H9 (cell line): ENCODE data around the gene AP3D1. TPM values are rescaled to one million over a fixed set of nuclear protein-coding genes. Genes with fewer than 3 reads are reported as not detected.

Source experiments
- DNase-seq: peaks from one replicate; pipeline ENCODE4 v3.0.0-alpha.2; 2017
- H2AFZ ChIP-seq: one replicate; pipeline ENCODE4 v1.6.1; 2013; ENCODE audit warnings: mild to moderate bottlenecking, low read length, control low read depth, moderate library complexity
- H2AK5ac ChIP-seq: 2 replicates; pipeline ENCODE4 v1.6.1; 2013; ENCODE audit warnings: low read length, control low read depth, mixed read lengths; ENCODE audit not compliant: insufficient read length
- H2BK120ac ChIP-seq: one replicate; pipeline ENCODE4 v1.6.1; 2013; ENCODE audit warnings: low read depth, mild to moderate bottlenecking, low read length, control low read depth, inconsistent platforms; ENCODE audit not compliant: poor library complexity, severe bottlenecking
- H2BK12ac ChIP-seq: 2 replicates; pipeline ENCODE4 v1.6.1; 2013; ENCODE audit warnings: low read length, control low read depth, mixed read lengths, low read depth; ENCODE audit not compliant: insufficient read length
- H2BK15ac ChIP-seq: 2 replicates; pipeline ENCODE4 v1.6.1; 2013; ENCODE audit warnings: low read depth, low read length, control low read depth
- H2BK20ac ChIP-seq: one replicate; pipeline ENCODE4 v1.6.1; 2013; ENCODE audit warnings: low read depth, mild to moderate bottlenecking, low read length, control low read depth, inconsistent platforms; ENCODE audit not compliant: poor library complexity, severe bottlenecking
- H2BK5ac ChIP-seq: 2 replicates; pipeline ENCODE4 v1.6.1; 2013; ENCODE audit warnings: low read length, control low read depth, mixed read lengths; ENCODE audit not compliant: insufficient read length
- H3K14ac ChIP-seq: 2 replicates; pipeline ENCODE4 v1.6.1; 2013; ENCODE audit warnings: low read length, control low read depth; ENCODE audit not compliant: insufficient read depth
- H3K18ac ChIP-seq: 2 replicates; pipeline ENCODE4 v1.6.1; 2013; ENCODE audit warnings: low read depth, mild to moderate bottlenecking, mixed read lengths, low read length, control low read depth; ENCODE audit not compliant: insufficient read length
- H3K23ac ChIP-seq: 2 replicates; pipeline ENCODE4 v1.6.1; 2013; ENCODE audit warnings: low read length, control low read depth, mixed read lengths, low read depth; ENCODE audit not compliant: insufficient read length
- H3K23me2 ChIP-seq: 2 replicates; pipeline ENCODE4 v1.6.1; 2013; ENCODE audit warnings: low read depth, mild to moderate bottlenecking, mixed read lengths, low read length, control low read depth; ENCODE audit not compliant: insufficient read length, poor library complexity, severe bottlenecking
- H3K27ac ChIP-seq: 2 replicates; pipeline ENCODE4 v1.5.1; 2013; ENCODE audit warnings: low read length, control low read depth, mixed read lengths, low read depth; ENCODE audit not compliant: insufficient read length
- H3K27me3 ChIP-seq: 2 replicates; pipeline ENCODE4 v1.6.1; 2013; ENCODE audit warnings: low read length, control low read depth, inconsistent platforms; ENCODE audit not compliant: insufficient read depth
- H3K4ac ChIP-seq: 2 replicates; pipeline ENCODE4 v1.6.1; 2013; ENCODE audit warnings: low read depth, mild to moderate bottlenecking, control low read depth, inconsistent platforms, low read length, moderate library complexity
- H3K4me1 ChIP-seq: 2 replicates; pipeline ENCODE4 v1.6.1; 2013; ENCODE audit warnings: low read length, control low read depth, inconsistent platforms; ENCODE audit not compliant: insufficient read depth
- H3K4me2 ChIP-seq: 2 replicates; pipeline ENCODE4 v1.6.1; 2013; ENCODE audit warnings: low read length, control low read depth, mixed read lengths; ENCODE audit not compliant: insufficient read length, insufficient read depth
- H3K56ac ChIP-seq: 2 replicates; pipeline ENCODE4 v1.6.1; 2013; ENCODE audit warnings: low read depth, mild to moderate bottlenecking, mixed read lengths, low read length, control low read depth; ENCODE audit not compliant: insufficient read length
- H3K79me1 ChIP-seq: 2 replicates; pipeline ENCODE4 v1.6.1; 2013; ENCODE audit warnings: low read depth, mild to moderate bottlenecking, moderate library complexity, low read length, control low read depth, inconsistent platforms; ENCODE audit not compliant: insufficient read depth, poor library complexity, severe bottlenecking
- H3K79me2 ChIP-seq: 2 replicates; pipeline ENCODE4 v1.6.1; 2013; ENCODE audit warnings: low read length, control low read depth, inconsistent platforms; ENCODE audit not compliant: insufficient read depth
- H3K9ac ChIP-seq: 2 replicates; pipeline ENCODE4 v1.6.1; 2013; ENCODE audit warnings: low read length, control low read depth, mixed read lengths; ENCODE audit not compliant: insufficient read length; ENCODE audit errors: extremely low read depth
- H3K9me3 ChIP-seq: one replicate; pipeline ENCODE4 v1.6.1; 2013; ENCODE audit warnings: low read depth, low read length, inconsistent platforms; ENCODE audit not compliant: control insufficient read depth
- H3T11ph ChIP-seq: one replicate; pipeline ENCODE4 v1.6.1; 2013; ENCODE audit warnings: mild to moderate bottlenecking, low read length, control low read depth, inconsistent platforms
- H4K20me1 ChIP-seq: one replicate; pipeline ENCODE4 v1.6.1; 2013; ENCODE audit not compliant: control insufficient read depth, insufficient read length, insufficient read depth
- H4K5ac ChIP-seq: 2 replicates; pipeline ENCODE4 v1.6.1; 2013; ENCODE audit warnings: low read depth, mild to moderate bottlenecking, mixed read lengths, low read length, control low read depth; ENCODE audit not compliant: insufficient read length
- H4K8ac ChIP-seq: replicated peaks from 2 replicates; pipeline ENCODE4 v1.6.1; 2013; ENCODE audit warnings: low read length, control low read depth, mixed read lengths, low read depth; ENCODE audit not compliant: insufficient read length
- H4K91ac ChIP-seq: 2 replicates; pipeline ENCODE4 v1.6.1; 2013; ENCODE audit warnings: low read depth, mild to moderate bottlenecking, moderate library complexity, mixed read lengths, low read length, control low read depth; ENCODE audit not compliant: insufficient read length
- H3K27ac Mint-ChIP-seq, 3 experiments: 2 replicates in 2 of 3; 3 replicates in 1 of 3; pipeline ENCODE4 v1.8.0; 2020 to 2021; ENCODE audit warnings: mixed read lengths in 3 of 3, mild to moderate bottlenecking in 1 of 3, moderate library complexity in 1 of 3
- H3K27me3 Mint-ChIP-seq: 2 replicates; pipeline ENCODE4 v1.8.0; 2021; ENCODE audit warnings: low read depth, mild to moderate bottlenecking, moderate library complexity, mixed read lengths
- H3K36me3 Mint-ChIP-seq, 3 experiments: 2 replicates in 2 of 3; 3 replicates in 1 of 3; pipeline ENCODE4 v1.8.0; 2020 to 2021; ENCODE audit warnings: low read depth in 3 of 3, mixed read lengths in 3 of 3; ENCODE audit not compliant: insufficient read depth in 1 of 3
- H3K4me1 Mint-ChIP-seq, 2 experiments: 2 replicates each; pipeline ENCODE4 v1.8.0; 2020; ENCODE audit warnings: mixed read lengths in 2 of 2
- H3K4me3 Mint-ChIP-seq, 2 experiments: 2 replicates in 1 of 2; 3 replicates in 1 of 2; pipeline ENCODE4 v1.8.0; 2020 to 2021; ENCODE audit warnings: mild to moderate bottlenecking in 2 of 2, mixed read lengths in 2 of 2, moderate library complexity in 1 of 2
- H3K9me3 Mint-ChIP-seq, 2 experiments: 2 replicates in 1 of 2; 3 replicates in 1 of 2; pipeline ENCODE4 v1.8.0; 2020; ENCODE audit warnings: mild to moderate bottlenecking in 2 of 2, mixed read lengths in 2 of 2, moderate library complexity in 1 of 2
- CTCF ChIP-seq: fragments of 200-600 bp; sonication (generic); conservative IDR thresholded peaks from 3 replicates; pipeline ENCODE4 v1.8.0; 2021; ENCODE audit warnings: antibody characterized with exemption, mild to moderate bottlenecking
- WGBS: extraction: QIAGEN DNeasy Blood & Tissue Kit; methylation state at CpG from one replicate; pipeline ENCODE4 v1.1.7; 2013; ENCODE audit warnings: missing lambda C conversion rate, low lambda C conversion rate, mixed read lengths; ENCODE audit not compliant: insufficient read length; ENCODE audit errors: extremely low coverage; 5-methylcytosine and 5-hydroxymethylcytosine counted together
- total RNA-seq: library from RNA; stranded (reverse); gene quantifications from 2 replicates; pipeline ENCODE4 v1.2.1, GENCODE V29; 2021

Gene AP3D1
- total RNA-seq, 1 experiment from 2014 or later: 142 TPM

- Histone ChIP-seq H3K9ac (no peak overlapping the region), H3K9me3 (no peaks in the 10 kb centered on the region), H3K27me3 (no peaks in the 10 kb centered on the region), H3K56ac (no peak overlapping the region), H3K18ac (no peak overlapping the region), H3K4me1 (no peaks in the 10 kb centered on the region), H3K23me2 (peaks cover 10% of the 10 kb centered on the region), H4K91ac (no peak overlapping the region), H2BK120ac (no peak overlapping the region), H4K8ac (no peak overlapping the region), H2AK5ac (no peak overlapping the region), H3K79me1 (no peaks in the 10 kb centered on the region), H3K4me2 (no peak overlapping the region), H3K27ac (no peak overlapping the region), H3K14ac (no peak overlapping the region), H3K79me2 (no peaks in the 10 kb centered on the region), H2AFZ (no peak overlapping the region), H3K4ac (no peak overlapping the region), H2BK20ac (no peak overlapping the region), H3K23ac (no peak overlapping the region), H2BK15ac (no peak overlapping the region), H2BK5ac (no peak overlapping the region), H4K20me1 (no peaks in the 10 kb centered on the region), H2BK12ac (no peak overlapping the region), H3T11ph (no peak overlapping the region), H4K5ac (no peak overlapping the region)
- Mint-ChIP-seq H3K9me3 (no peaks in the 10 kb centered on the region; a peak in 1 of 5 replicates), H3K36me3 (no peaks in the 10 kb centered on the region), H3K27me3 (no peaks in the 10 kb centered on the region), H3K27ac (peak overlapping the region in 1 of 3 experiments; percentile 63; a peak in 1 of 7 replicates), H3K4me3 (no peak overlapping the region), H3K4me1 (peaks cover 18 to 20% of the 10 kb centered on the region in 2 experiments)
- WGBS: no CpG with 5 or more reads among the region's 13 CpGs
- no peak for DNase-seq
- TF ChIP-seq CTCF: no peak
Observed at GRCh38 chr19:2064395-2064787, 87.0 kb downstream of the AP3D1 start.
